ENCODE measurements around the gene RECQL5.

The RECQL5 gene

GRCh38 chr17:75693500-75694481, 26.8 kb upstream of the RECQL5 start:
- TF ChIP-seq ZFX (IDR thresholded peaks at IDR 0.05; ENCODE audit: borderline replicate concordance): no peak
- no peak for TF ChIP-seq CTCF (IDR thresholded peaks at IDR 0.05)
- H3K27ac ChIP-seq: no peak overlapping the region

- TF ChIP-seq ZFX (IDR thresholded peaks at IDR 0.05; ENCODE audit: borderline replicate concordance) (no peak), CTCF (IDR thresholded peaks at IDR 0.05) (no peak)
- H3K27ac ChIP-seq: no peak overlapping the region
These were observed 26.0 kb upstream of the RECQL5 start for GRCh38 chr17:75692976-75693375.

- no peak overlapping the region for H3K27ac ChIP-seq
- TF ChIP-seq CTCF (IDR thresholded peaks at IDR 0.05): no peak
- TF ChIP-seq ZFX (IDR thresholded peaks at IDR 0.05; ENCODE audit: borderline replicate concordance): no peak
These were observed 25.1 kb upstream of the RECQL5 start for GRCh38 chr17:75691801-75692626.

- TF ChIP-seq ZFX (IDR thresholded peaks at IDR 0.05; ENCODE audit: borderline replicate concordance) (no peak), CTCF (IDR thresholded peaks at IDR 0.05) (no peak)
- no peak overlapping the region for H3K27ac ChIP-seq
These were observed 24.4 kb upstream of the RECQL5 start for GRCh38 chr17:75691371-75691791.

- H3K27ac ChIP-seq: no peak overlapping the region
- TF ChIP-seq ZFX (IDR thresholded peaks at IDR 0.05; ENCODE audit: borderline replicate concordance) (no peak), CTCF (IDR thresholded peaks at IDR 0.05) (no peak)
These were observed 22.5 kb upstream of the RECQL5 start for GRCh38 chr17:75689441-75689873.

- no peak for TF ChIP-seq ZFX (IDR thresholded peaks at IDR 0.05; ENCODE audit: borderline replicate concordance)
- TF ChIP-seq CTCF (IDR thresholded peaks at IDR 0.05): no peak
- no peak overlapping the region for H3K27ac ChIP-seq
These were observed 21.4 kb upstream of the RECQL5 start for GRCh38 chr17:75688209-75688825.
